HL-60 (cell line): ENCODE results near the gene SCN1B.

Experiments used
- POLR2AphosphoS5 ChIP-seq: IDR thresholded peaks from 2 replicates; pipeline ENCODE4 v1.6.1; 2012; ENCODE audit warnings: low read depth
- SPI1 ChIP-seq: IDR thresholded peaks from 2 replicates; pipeline ENCODE4 v1.6.1; 2012; ENCODE audit warnings: low read depth, mild to moderate bottlenecking, borderline replicate concordance
- TF ChIP-seq, protein P1 (sequence below): IDR thresholded peaks from one replicate; pipeline ENCODE4 v1.5.1; 2011; ENCODE audit warnings: low read length, control low read depth, inconsistent platforms; ENCODE audit not compliant: insufficient read depth

DNA sequence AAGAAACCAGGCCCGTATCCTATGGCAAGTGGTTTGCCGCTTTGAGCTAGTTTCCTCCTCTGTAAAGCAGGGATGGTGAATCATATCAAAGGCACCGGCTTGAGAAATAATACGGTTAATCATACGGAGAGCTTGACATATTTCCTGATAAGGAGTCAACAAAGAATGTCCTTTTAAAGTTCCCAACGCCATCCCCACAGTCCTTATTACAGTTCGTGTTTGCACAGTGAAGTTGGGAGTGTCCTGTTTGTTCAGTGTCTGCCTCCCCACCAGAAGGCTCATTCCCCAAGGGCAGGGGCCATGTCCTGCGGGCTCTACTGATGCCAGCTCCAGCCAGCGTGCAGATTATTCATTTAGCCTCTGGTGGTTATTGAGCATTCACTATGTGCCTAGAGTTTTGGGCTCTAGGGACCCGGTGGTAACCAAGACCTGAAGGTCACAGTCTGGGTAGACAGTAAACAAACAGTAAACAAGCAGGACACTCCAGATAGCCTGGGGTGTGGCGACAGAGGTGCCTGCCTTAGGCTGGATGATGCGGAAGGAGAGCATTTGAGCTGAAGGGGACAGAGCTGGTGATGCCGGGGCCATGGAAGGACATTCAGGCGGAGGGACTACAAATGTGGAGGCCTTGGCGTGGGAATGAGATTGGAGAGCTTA lies 23.8 kb upstream of the SCN1B start:
- TF ChIP-seq POLR2AphosphoS5: 0 out of 2 replicates have a peak, but pooled peaks have one; percentile 11
- TF ChIP-seq, protein P1, sequence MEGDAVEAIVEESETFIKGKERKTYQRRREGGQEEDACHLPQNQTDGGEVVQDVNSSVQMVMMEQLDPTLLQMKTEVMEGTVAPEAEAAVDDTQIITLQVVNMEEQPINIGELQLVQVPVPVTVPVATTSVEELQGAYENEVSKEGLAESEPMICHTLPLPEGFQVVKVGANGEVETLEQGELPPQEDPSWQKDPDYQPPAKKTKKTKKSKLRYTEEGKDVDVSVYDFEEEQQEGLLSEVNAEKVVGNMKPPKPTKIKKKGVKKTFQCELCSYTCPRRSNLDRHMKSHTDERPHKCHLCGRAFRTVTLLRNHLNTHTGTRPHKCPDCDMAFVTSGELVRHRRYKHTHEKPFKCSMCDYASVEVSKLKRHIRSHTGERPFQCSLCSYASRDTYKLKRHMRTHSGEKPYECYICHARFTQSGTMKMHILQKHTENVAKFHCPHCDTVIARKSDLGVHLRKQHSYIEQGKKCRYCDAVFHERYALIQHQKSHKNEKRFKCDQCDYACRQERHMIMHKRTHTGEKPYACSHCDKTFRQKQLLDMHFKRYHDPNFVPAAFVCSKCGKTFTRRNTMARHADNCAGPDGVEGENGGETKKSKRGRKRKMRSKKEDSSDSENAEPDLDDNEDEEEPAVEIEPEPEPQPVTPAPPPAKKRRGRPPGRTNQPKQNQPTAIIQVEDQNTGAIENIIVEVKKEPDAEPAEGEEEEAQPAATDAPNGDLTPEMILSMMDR: no peak
- TF ChIP-seq SPI1: no peak
